Measurements from ENCODE around the gene RBM25.

RBM25 gene

GRCh38 chr14:73172500-73172899 is 114.2 kb downstream of the RBM25 start:
- DNase-seq: no peak

- no peak for DNase-seq
Measured at GRCh38 chr14:73173092-73173735, 114.9 kb downstream of the RBM25 start.

Data from NCI-H1092 (cell line).